ENCODE measurements around the gene CCHCR1.
A peak's percentile ranks its signal among the peaks of the same experiment; 100 is the strongest.

CCHCR1 gene

GRCh38 chr6:31094389-31094881 is 63.2 kb downstream of the CCHCR1 start:
- peak; percentile 12 for DNase-seq

GRCh38 chr6:31092769-31093505 is 64.7 kb downstream of the CCHCR1 start:
- no peak for DNase-seq

Data from stimulated activated CD4-positive, alpha-beta T cell treated with anti-CD3 and anti-CD28 coated beads, Interleukin-12 subunit alpha, Interleukin-12 subunit beta, amount 100 ng/mL, for 4 hours (primary cell).